OCI-M1 (cell line): ENCODE results near the gene RDX.
"Not testable (repeated sequence)": the region's sequence is repeated elsewhere in the genome, so short reads cannot be mapped to it uniquely, and the experiment has no call there.

ENCODE experiments used
- DNase-seq: peaks from one replicate; lab custom pipeline; 2025; lab: John Stamatoyannopoulos, UW

Gene RDX

GRCh38 chr11:110305169-110306018 lies 9.0 kb upstream of the RDX start:
- no peak for DNase-seq

- no peak for DNase-seq
Measured at GRCh38 chr11:110303414-110303826, 7.0 kb upstream of the RDX start.

GRCh38 chr11:110301577-110301976 lies 5.2 kb upstream of the RDX start:
- DNase-seq: no peak

- no peak for DNase-seq
Measured at GRCh38 chr11:110301032-110301431, 4.6 kb upstream of the RDX start.

- DNase-seq: peak; percentile 79
Measured at GRCh38 chr11:110299006-110299785, 2.8 kb upstream of the RDX start.

GRCh38 chr11:110298301-110298765 lies 1.9 kb upstream of the RDX start:
- DNase-seq: peak; percentile 79

GRCh38 chr11:110297726-110298300 lies 1.4 kb upstream of the RDX start:
- peak; percentile 79 for DNase-seq

GRCh38 chr11:110297076-110297725 lies 787 bp upstream of the RDX start:
- DNase-seq: peak; percentile 68

- peak; percentile 80 for DNase-seq
Measured at GRCh38 chr11:110295531-110296225, 736 bp downstream of the RDX start.

- peak; percentile 59 for DNase-seq
Measured at GRCh38 chr11:110295086-110295485, 1.3 kb downstream of the RDX start.

GRCh38 chr11:110294509-110294908 lies 1.9 kb downstream of the RDX start:
- DNase-seq: no peak

GRCh38 chr11:110293389-110293788 lies 3.0 kb downstream of the RDX start:
- DNase-seq: peak; percentile 75

GRCh38 chr11:110292146-110292545 lies 4.3 kb downstream of the RDX start:
- DNase-seq: not testable (repeated sequence)

GRCh38 chr11:110290591-110291334 lies 5.7 kb downstream of the RDX start:
- no peak for DNase-seq

GRCh38 chr11:110289472-110289871 lies 6.9 kb downstream of the RDX start:
- no peak for DNase-seq

GRCh38 chr11:110287537-110287936 lies 8.9 kb downstream of the RDX start:
- no peak for DNase-seq

GRCh38 chr11:110286298-110287040 lies 9.9 kb downstream of the RDX start:
- DNase-seq: no peak

GRCh38 chr11:110283862-110284261 lies 12.6 kb downstream of the RDX start:
- no peak for DNase-seq

GRCh38 chr11:110280595-110280994 lies 15.8 kb downstream of the RDX start:
- not testable (repeated sequence) for DNase-seq

- no peak for DNase-seq
Measured at GRCh38 chr11:110279881-110280280, 16.5 kb downstream of the RDX start.
